H9 (cell line): ENCODE results near the gene GGT5. TPM values are rescaled to one million over a fixed set of nuclear protein-coding genes. Genes with fewer than 3 reads are reported as not detected.
"Not testable (repeated sequence)": the region's sequence is repeated elsewhere in the genome, so short reads cannot be mapped to it uniquely, and the experiment has no call there.

Experiments used
- DNase-seq: peaks from one replicate; pipeline ENCODE4 v3.0.0-alpha.2; 2017
- H2AFZ ChIP-seq: one replicate; pipeline ENCODE4 v1.6.1; 2013; ENCODE audit warnings: mild to moderate bottlenecking, low read length, control low read depth, moderate library complexity
- H2AK5ac ChIP-seq: 2 replicates; pipeline ENCODE4 v1.6.1; 2013; ENCODE audit warnings: low read length, control low read depth, mixed read lengths; ENCODE audit not compliant: insufficient read length
- H2BK120ac ChIP-seq: one replicate; pipeline ENCODE4 v1.6.1; 2013; ENCODE audit warnings: low read depth, mild to moderate bottlenecking, low read length, control low read depth, inconsistent platforms; ENCODE audit not compliant: poor library complexity, severe bottlenecking
- H2BK12ac ChIP-seq: 2 replicates; pipeline ENCODE4 v1.6.1; 2013; ENCODE audit warnings: low read length, control low read depth, mixed read lengths, low read depth; ENCODE audit not compliant: insufficient read length
- H2BK15ac ChIP-seq: 2 replicates; pipeline ENCODE4 v1.6.1; 2013; ENCODE audit warnings: low read depth, low read length, control low read depth
- H2BK20ac ChIP-seq: one replicate; pipeline ENCODE4 v1.6.1; 2013; ENCODE audit warnings: low read depth, mild to moderate bottlenecking, low read length, control low read depth, inconsistent platforms; ENCODE audit not compliant: poor library complexity, severe bottlenecking
- H2BK5ac ChIP-seq: 2 replicates; pipeline ENCODE4 v1.6.1; 2013; ENCODE audit warnings: low read length, control low read depth, mixed read lengths; ENCODE audit not compliant: insufficient read length
- H3K14ac ChIP-seq: 2 replicates; pipeline ENCODE4 v1.6.1; 2013; ENCODE audit warnings: low read length, control low read depth; ENCODE audit not compliant: insufficient read depth
- H3K18ac ChIP-seq: 2 replicates; pipeline ENCODE4 v1.6.1; 2013; ENCODE audit warnings: low read depth, mild to moderate bottlenecking, mixed read lengths, low read length, control low read depth; ENCODE audit not compliant: insufficient read length
- H3K23ac ChIP-seq: 2 replicates; pipeline ENCODE4 v1.6.1; 2013; ENCODE audit warnings: low read length, control low read depth, mixed read lengths, low read depth; ENCODE audit not compliant: insufficient read length
- H3K23me2 ChIP-seq: 2 replicates; pipeline ENCODE4 v1.6.1; 2013; ENCODE audit warnings: low read depth, mild to moderate bottlenecking, mixed read lengths, low read length, control low read depth; ENCODE audit not compliant: insufficient read length, poor library complexity, severe bottlenecking
- H3K27ac ChIP-seq: 2 replicates; pipeline ENCODE4 v1.5.1; 2013; ENCODE audit warnings: low read length, control low read depth, mixed read lengths, low read depth; ENCODE audit not compliant: insufficient read length
- H3K27me3 ChIP-seq: 2 replicates; pipeline ENCODE4 v1.6.1; 2013; ENCODE audit warnings: low read length, control low read depth, inconsistent platforms; ENCODE audit not compliant: insufficient read depth
- H3K4ac ChIP-seq: 2 replicates; pipeline ENCODE4 v1.6.1; 2013; ENCODE audit warnings: low read depth, mild to moderate bottlenecking, control low read depth, inconsistent platforms, low read length, moderate library complexity
- H3K4me1 ChIP-seq: 2 replicates; pipeline ENCODE4 v1.6.1; 2013; ENCODE audit warnings: low read length, control low read depth, inconsistent platforms; ENCODE audit not compliant: insufficient read depth
- H3K4me2 ChIP-seq: 2 replicates; pipeline ENCODE4 v1.6.1; 2013; ENCODE audit warnings: low read length, control low read depth, mixed read lengths; ENCODE audit not compliant: insufficient read length, insufficient read depth
- H3K56ac ChIP-seq: 2 replicates; pipeline ENCODE4 v1.6.1; 2013; ENCODE audit warnings: low read depth, mild to moderate bottlenecking, mixed read lengths, low read length, control low read depth; ENCODE audit not compliant: insufficient read length
- H3K79me1 ChIP-seq: 2 replicates; pipeline ENCODE4 v1.6.1; 2013; ENCODE audit warnings: low read depth, mild to moderate bottlenecking, moderate library complexity, low read length, control low read depth, inconsistent platforms; ENCODE audit not compliant: insufficient read depth, poor library complexity, severe bottlenecking
- H3K79me2 ChIP-seq: 2 replicates; pipeline ENCODE4 v1.6.1; 2013; ENCODE audit warnings: low read length, control low read depth, inconsistent platforms; ENCODE audit not compliant: insufficient read depth
- H3K9ac ChIP-seq: 2 replicates; pipeline ENCODE4 v1.6.1; 2013; ENCODE audit warnings: low read length, control low read depth, mixed read lengths; ENCODE audit not compliant: insufficient read length; ENCODE audit errors: extremely low read depth
- H3K9me3 ChIP-seq: one replicate; pipeline ENCODE4 v1.6.1; 2013; ENCODE audit warnings: low read depth, low read length, inconsistent platforms; ENCODE audit not compliant: control insufficient read depth
- H3T11ph ChIP-seq: one replicate; pipeline ENCODE4 v1.6.1; 2013; ENCODE audit warnings: mild to moderate bottlenecking, low read length, control low read depth, inconsistent platforms
- H4K20me1 ChIP-seq: one replicate; pipeline ENCODE4 v1.6.1; 2013; ENCODE audit not compliant: control insufficient read depth, insufficient read length, insufficient read depth
- H4K5ac ChIP-seq: 2 replicates; pipeline ENCODE4 v1.6.1; 2013; ENCODE audit warnings: low read depth, mild to moderate bottlenecking, mixed read lengths, low read length, control low read depth; ENCODE audit not compliant: insufficient read length
- H4K8ac ChIP-seq: replicated peaks from 2 replicates; pipeline ENCODE4 v1.6.1; 2013; ENCODE audit warnings: low read length, control low read depth, mixed read lengths, low read depth; ENCODE audit not compliant: insufficient read length
- H4K91ac ChIP-seq: 2 replicates; pipeline ENCODE4 v1.6.1; 2013; ENCODE audit warnings: low read depth, mild to moderate bottlenecking, moderate library complexity, mixed read lengths, low read length, control low read depth; ENCODE audit not compliant: insufficient read length
- H3K27ac Mint-ChIP-seq, 3 experiments: 2 replicates in 2 of 3; 3 replicates in 1 of 3; pipeline ENCODE4 v1.8.0; 2020 to 2021; ENCODE audit warnings: mixed read lengths in 3 of 3, mild to moderate bottlenecking in 1 of 3, moderate library complexity in 1 of 3
- H3K27me3 Mint-ChIP-seq: 2 replicates; pipeline ENCODE4 v1.8.0; 2021; ENCODE audit warnings: low read depth, mild to moderate bottlenecking, moderate library complexity, mixed read lengths
- H3K36me3 Mint-ChIP-seq, 3 experiments: 2 replicates in 2 of 3; 3 replicates in 1 of 3; pipeline ENCODE4 v1.8.0; 2020 to 2021; ENCODE audit warnings: low read depth in 3 of 3, mixed read lengths in 3 of 3; ENCODE audit not compliant: insufficient read depth in 1 of 3
- H3K4me1 Mint-ChIP-seq, 2 experiments: 2 replicates each; pipeline ENCODE4 v1.8.0; 2020; ENCODE audit warnings: mixed read lengths in 2 of 2
- H3K4me3 Mint-ChIP-seq, 2 experiments: 2 replicates in 1 of 2; 3 replicates in 1 of 2; pipeline ENCODE4 v1.8.0; 2020 to 2021; ENCODE audit warnings: mild to moderate bottlenecking in 2 of 2, mixed read lengths in 2 of 2, moderate library complexity in 1 of 2
- H3K9me3 Mint-ChIP-seq, 2 experiments: 2 replicates in 1 of 2; 3 replicates in 1 of 2; pipeline ENCODE4 v1.8.0; 2020; ENCODE audit warnings: mild to moderate bottlenecking in 2 of 2, mixed read lengths in 2 of 2, moderate library complexity in 1 of 2
- CTCF ChIP-seq: fragments of 200-600 bp; sonication (generic); conservative IDR thresholded peaks from 3 replicates; pipeline ENCODE4 v1.8.0; 2021; ENCODE audit warnings: antibody characterized with exemption, mild to moderate bottlenecking
- WGBS: extraction: QIAGEN DNeasy Blood & Tissue Kit; methylation state at CpG from one replicate; pipeline ENCODE4 v1.1.7; 2013; ENCODE audit warnings: missing lambda C conversion rate, low lambda C conversion rate, mixed read lengths; ENCODE audit not compliant: insufficient read length; ENCODE audit errors: extremely low coverage; 5-methylcytosine and 5-hydroxymethylcytosine counted together
- total RNA-seq: library from RNA; stranded (reverse); gene quantifications from 2 replicates; pipeline ENCODE4 v1.2.1, GENCODE V29; 2021

GGT5 gene
- total RNA-seq, 1 experiment from 2014 or later = 0.20 TPM

GRCh38 chr22:24240381-24240780, 4.5 kb downstream of the GGT5 start:
- H3K27ac ChIP-seq = no peak overlapping the region
- Mint-ChIP-seq H3K4me1 (peaks cover 7 to 16% of the 10 kb centered on the region in 2 experiments), H3K36me3 (no peaks in the 10 kb centered on the region)

GRCh38 chr22:24238101-24238694, 6.7 kb downstream of the GGT5 start:
- H3K56ac ChIP-seq, H3K79me1 ChIP-seq, H3K27ac ChIP-seq, H2AFZ ChIP-seq, DNase-seq, H3K23me2 ChIP-seq, H3T11ph ChIP-seq, H4K91ac ChIP-seq, H3K27ac Mint-ChIP-seq, H2BK5ac ChIP-seq, H3K79me2 ChIP-seq, H4K20me1 ChIP-seq, H3K36me3 Mint-ChIP-seq, H3K27me3 ChIP-seq, H3K18ac ChIP-seq, H3K14ac ChIP-seq, H2BK12ac ChIP-seq, H3K4me3 Mint-ChIP-seq, H2BK15ac ChIP-seq, H3K23ac ChIP-seq, H4K8ac ChIP-seq, H3K27me3 Mint-ChIP-seq, H3K4me1 Mint-ChIP-seq, H3K9me3 Mint-ChIP-seq, H3K4me2 ChIP-seq, H3K4ac ChIP-seq, H3K9ac ChIP-seq, H4K5ac ChIP-seq, H3K4me1 ChIP-seq, H2BK20ac ChIP-seq, H3K9me3 ChIP-seq, H2BK120ac ChIP-seq, H2AK5ac ChIP-seq: not testable (repeated sequence)
- WGBS = no CpG with 5 or more reads among the region's 13 CpGs

More at GRCh38 chr22:24240381-24240780, 4.5 kb downstream of the GGT5 start:
- Histone ChIP-seq H4K5ac (no peak overlapping the region), H3K4me1 (no peaks in the 10 kb centered on the region), H2BK5ac (no peak overlapping the region), H3K23me2 (no peaks in the 10 kb centered on the region), H2BK15ac (no peak overlapping the region), H2AFZ (no peak overlapping the region), H2BK12ac (no peak overlapping the region), H3K18ac (no peak overlapping the region), H3T11ph (no peak overlapping the region), H3K23ac (no peak overlapping the region), H2BK120ac (no peak overlapping the region), H2AK5ac (no peak overlapping the region), H3K4me2 (no peak overlapping the region), H3K79me2 (no peaks in the 10 kb centered on the region), H3K27me3 (no peaks in the 10 kb centered on the region), H3K4ac (no peak overlapping the region), H4K20me1 (no peaks in the 10 kb centered on the region), H3K14ac (no peak overlapping the region), H4K8ac (no peak overlapping the region), H3K9me3 (no peaks in the 10 kb centered on the region), H3K79me1 (no peaks in the 10 kb centered on the region), H3K9ac (no peak overlapping the region), H3K56ac (no peak overlapping the region), H2BK20ac (no peak overlapping the region), H4K91ac (no peak overlapping the region)
- no peak for DNase-seq
- no CpG with 5 or more reads among the region's 6 CpGs for WGBS
- Mint-ChIP-seq H3K4me3 (no peak overlapping the region), H3K27me3 (no peaks in the 10 kb centered on the region), H3K27ac (no peak overlapping the region), H3K9me3 (no peaks in the 10 kb centered on the region)
- no peak for TF ChIP-seq CTCF
